Measurements from ENCODE around the gene VASH2.
"Not testable (repeated sequence)": the region's sequence is repeated elsewhere in the genome, so short reads cannot be mapped to it uniquely, and the experiment has no call there.

Gene VASH2

DNA sequence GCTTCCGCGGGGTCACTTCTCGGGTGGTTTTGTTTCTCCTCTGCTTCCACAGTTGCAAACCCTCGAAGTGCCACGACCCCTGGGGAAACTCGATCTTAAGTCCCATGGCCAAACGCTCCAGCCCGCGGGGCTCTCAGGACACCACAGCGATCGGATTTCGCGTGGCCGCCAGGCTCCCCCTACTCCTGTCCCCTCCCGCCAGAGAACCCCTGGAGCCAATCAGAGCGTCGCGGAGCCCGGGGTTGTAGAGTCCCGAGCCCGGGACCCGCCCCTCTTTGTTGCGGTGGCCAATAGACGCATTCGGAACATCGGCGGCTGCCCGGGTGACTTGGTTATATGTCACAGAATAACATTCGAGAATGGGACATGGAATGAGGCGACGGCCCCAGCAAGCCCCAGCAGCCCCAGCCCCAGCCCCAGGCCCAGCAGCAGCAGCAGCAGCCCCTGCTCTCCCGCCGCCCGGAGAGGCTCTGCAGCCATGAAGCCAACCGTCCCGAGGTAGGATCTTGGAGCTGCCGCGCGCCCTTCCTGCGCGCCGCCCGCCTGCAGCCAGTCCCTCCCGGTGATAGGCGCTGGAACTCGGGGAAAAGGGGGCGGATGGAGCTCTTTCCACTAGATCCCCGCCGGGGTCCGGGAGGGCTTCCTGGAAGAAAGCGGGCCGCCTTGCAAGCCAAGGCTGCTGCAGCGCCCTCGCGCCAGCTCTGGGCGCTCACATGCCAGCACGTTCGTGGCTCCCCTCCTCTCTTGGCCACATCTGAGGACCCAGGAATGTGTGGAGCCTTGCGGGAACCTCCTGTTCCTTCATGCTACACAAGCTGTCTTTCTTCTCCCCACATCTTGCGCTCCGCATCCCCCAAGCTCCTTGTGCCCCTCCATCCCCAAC, at the start of gene VASH2:
VASH2 (plus strand) TSS at position 299 of the 883 bp plus-strand sequence. CDS start 1,002 bp downstream, outside the sequence.
- DNase-seq = peak; percentile 77

DNA sequence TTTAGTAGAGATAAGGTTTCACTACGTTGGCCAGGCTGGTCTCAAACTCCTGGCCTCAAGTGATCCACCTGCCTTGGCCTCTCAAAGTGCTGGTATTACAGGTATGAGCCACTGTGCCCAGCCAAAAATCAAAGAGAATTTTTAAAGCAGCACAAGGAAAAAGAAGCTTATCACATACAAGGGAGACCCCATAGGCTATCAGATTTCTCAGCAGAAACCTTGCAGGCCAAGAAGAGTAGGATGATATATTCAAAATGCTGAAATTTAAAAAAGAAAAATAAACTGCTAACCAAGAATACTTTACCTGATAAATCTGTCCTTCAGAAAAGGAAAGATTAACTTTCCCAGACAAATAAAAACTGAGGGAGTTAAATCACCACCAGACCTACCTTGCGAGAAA, 49.1 kb upstream of the VASH2 start:
- DNase-seq = no peak

DNA sequence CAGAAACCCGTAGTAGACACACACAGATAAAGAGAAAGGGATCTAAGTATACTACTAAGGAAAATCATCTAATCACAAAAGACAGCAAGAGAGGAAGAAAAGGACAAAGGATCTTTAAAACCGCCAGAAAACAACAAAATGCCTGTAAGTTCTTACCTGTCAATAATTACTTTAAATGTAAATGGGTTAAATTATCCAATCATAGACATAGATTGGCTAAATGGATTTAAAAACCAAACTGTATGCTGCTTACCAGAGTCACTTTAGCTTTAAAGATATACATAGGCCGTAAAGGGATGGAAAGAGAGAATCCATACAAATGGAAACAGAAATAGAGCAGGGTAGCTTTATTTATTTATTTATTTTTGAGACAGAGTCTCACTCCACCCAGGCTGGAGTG, 48.3 kb upstream of the VASH2 start:
- DNase-seq = no peak

- no peak for DNase-seq
These were observed 46.7 kb upstream of the VASH2 start for GRCh38 chr1:212903664-212904063.

DNA sequence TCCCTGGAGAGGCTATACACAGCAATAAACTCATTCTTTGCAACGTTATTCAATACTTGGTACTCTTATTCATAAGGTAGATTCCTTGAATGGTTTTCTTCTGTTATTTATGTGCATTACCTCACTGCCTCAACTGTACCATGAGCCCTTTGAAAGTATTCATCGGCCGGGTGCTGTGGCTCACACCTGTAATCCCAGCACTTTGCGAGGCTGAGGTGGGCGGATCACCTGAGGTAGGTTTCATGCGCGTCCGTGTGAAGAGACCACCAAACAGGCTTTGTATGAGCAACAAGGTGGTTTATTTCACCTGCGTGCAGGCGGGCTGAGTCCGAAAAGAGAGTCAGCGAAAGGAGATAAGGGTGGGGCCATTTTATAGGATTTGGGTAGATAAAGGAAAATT, 42.3 kb upstream of the VASH2 start:
- not testable (repeated sequence) for DNase-seq

GRCh38 chr1:212908971-212909370, 41.4 kb upstream of the VASH2 start:
- DNase-seq = no peak

DNA sequence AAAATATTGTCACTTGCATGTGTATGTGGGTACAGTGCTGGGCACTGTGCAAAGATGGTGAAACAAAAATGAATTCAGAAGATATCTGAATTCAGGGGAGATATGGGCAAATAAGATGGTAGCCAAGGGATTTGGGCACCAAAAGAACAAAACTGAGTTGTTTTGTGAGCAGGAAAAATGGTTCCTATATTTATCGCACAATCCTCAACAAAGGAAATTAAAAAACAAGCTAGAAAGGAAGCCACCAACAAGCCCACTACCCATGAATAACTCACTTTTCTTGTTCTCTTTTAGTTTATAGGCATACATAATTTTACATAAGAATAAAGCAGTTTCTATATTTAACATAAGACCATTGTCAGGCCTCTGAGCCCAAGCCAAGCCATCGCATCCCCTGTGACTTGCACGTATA, 40.7 kb upstream of the VASH2 start:
- DNase-seq = no peak

GRCh38 chr1:212910213-212910612, 40.1 kb upstream of the VASH2 start:
- not testable (repeated sequence) for DNase-seq

GRCh38 chr1:212913638-212914037, 36.7 kb upstream of the VASH2 start:
- DNase-seq = not testable (repeated sequence)

GRCh38 chr1:212914110-212914509, 36.2 kb upstream of the VASH2 start:
- not testable (repeated sequence) for DNase-seq

GRCh38 chr1:212914789-212915188, 35.6 kb upstream of the VASH2 start:
- DNase-seq = no peak

- peak; percentile 7 for DNase-seq
These were observed 34.9 kb upstream of the VASH2 start for GRCh38 chr1:212915245-212916091.

GRCh38 chr1:212916481-212917133, 33.7 kb upstream of the VASH2 start:
- no peak for DNase-seq

DNA sequence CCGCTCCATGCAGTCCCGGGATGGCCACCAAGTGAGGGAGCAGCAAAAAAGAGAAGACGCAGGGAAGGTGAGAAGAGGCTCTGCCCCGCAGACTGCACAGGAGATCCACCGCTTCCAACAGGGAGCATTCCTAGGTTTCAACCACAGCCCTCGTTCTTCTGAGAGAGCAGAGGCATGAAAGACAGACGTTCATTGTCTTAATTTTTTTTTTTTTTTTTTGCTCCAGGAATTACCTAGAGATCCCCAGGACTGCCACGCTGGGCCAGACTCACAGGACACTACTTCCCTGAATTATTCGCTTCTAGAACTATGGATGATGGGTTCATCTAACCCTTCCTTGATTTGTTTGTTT, 33.2 kb upstream of the VASH2 start:
- DNase-seq = no peak

DNA sequence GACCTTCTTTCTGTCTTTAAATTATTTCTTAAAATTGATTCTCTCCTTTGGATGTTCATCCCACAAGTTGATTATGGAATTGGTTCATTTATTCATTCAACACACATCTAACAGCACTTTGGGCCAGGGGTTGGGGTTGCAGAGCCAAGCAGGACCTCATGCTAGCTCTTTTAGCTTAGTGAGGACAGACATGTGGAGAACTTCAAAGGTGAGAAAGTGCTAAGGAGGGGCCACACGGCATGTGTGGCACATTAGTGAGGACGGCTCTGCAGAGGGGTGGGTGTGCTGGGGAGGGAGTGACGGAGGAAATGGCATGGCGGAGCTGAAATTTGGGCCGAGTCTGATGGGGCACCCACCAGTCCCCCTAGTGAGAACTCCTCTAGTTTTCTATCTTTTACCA, 32.5 kb upstream of the VASH2 start:
- no peak for DNase-seq

DNA sequence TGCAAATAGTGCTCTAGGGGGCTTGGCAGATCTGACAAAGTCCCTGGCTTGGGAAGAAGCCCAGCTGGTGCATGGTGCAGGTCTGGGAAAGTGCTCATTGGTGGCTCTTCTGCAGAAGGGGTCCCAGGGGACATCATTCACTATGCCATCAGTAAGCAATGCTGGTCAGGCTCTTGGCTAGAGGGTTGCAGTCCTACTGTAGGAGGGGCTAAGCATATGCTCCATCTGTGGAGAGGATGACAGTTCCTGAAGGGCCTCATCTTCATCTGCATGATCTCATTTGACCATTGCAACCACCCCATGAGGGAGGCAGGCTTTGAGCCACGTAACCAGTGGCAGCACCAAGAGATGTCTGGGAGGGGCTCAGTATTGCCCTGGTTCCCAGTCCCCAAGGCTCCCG, 31.5 kb upstream of the VASH2 start:
- DNase-seq = no peak

GRCh38 chr1:212920246-212920645, 30.1 kb upstream of the VASH2 start:
- DNase-seq = no peak

- no peak for DNase-seq
These were observed 29.4 kb upstream of the VASH2 start for GRCh38 chr1:212920896-212921295.

GRCh38 chr1:212922016-212922415, 28.3 kb upstream of the VASH2 start:
- DNase-seq = no peak

GRCh38 chr1:212926372-212926771, 24.0 kb upstream of the VASH2 start:
- no peak for DNase-seq

- no peak for DNase-seq
These were observed 21.7 kb upstream of the VASH2 start for GRCh38 chr1:212928323-212929291.

- DNase-seq = no peak
These were observed 19.2 kb upstream of the VASH2 start for GRCh38 chr1:212930986-212931678.

Data from DMS79 (cell line).